ENCODE measurements around the gene CRYL1. TPM values are rescaled to one million over a fixed set of nuclear protein-coding genes. Genes with fewer than 3 reads are reported as not detected.
A peak's percentile ranks its signal among the peaks of the same experiment; 100 is the strongest.

The CRYL1 gene
- total and polyA plus RNA-seq, 12 donors: 10.6 to 68.0 (median 48.1) TPM

DNA sequence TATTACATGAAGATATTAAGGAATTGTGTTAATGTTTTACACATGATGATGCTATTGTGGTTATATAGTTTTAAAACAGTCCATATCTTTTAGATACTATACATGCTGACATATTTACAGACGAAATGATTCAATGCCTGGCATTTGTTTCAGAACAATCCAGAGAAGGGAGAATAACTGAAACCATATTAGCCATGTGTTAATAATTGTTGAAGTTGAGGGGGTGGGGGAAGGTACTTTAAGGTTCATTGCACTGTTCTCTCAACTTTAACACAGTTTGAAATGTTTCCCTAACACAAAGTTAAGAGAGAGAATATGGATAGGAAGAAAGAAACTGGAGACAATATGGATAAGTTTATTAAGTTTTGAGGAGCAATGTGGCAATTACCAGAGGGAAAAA is 5.8 kb downstream of the CRYL1 start:
- TF ChIP-seq, protein P1, sequence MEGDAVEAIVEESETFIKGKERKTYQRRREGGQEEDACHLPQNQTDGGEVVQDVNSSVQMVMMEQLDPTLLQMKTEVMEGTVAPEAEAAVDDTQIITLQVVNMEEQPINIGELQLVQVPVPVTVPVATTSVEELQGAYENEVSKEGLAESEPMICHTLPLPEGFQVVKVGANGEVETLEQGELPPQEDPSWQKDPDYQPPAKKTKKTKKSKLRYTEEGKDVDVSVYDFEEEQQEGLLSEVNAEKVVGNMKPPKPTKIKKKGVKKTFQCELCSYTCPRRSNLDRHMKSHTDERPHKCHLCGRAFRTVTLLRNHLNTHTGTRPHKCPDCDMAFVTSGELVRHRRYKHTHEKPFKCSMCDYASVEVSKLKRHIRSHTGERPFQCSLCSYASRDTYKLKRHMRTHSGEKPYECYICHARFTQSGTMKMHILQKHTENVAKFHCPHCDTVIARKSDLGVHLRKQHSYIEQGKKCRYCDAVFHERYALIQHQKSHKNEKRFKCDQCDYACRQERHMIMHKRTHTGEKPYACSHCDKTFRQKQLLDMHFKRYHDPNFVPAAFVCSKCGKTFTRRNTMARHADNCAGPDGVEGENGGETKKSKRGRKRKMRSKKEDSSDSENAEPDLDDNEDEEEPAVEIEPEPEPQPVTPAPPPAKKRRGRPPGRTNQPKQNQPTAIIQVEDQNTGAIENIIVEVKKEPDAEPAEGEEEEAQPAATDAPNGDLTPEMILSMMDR (IDR thresholded peaks at IDR 0.05): no peak
- Histone ChIP-seq H3K4me3 (no peak overlapping the region), H3K9me3 (replicated peaks in 1 of 3) (no peaks in the 10 kb centered on the region), H3K27me3 (no peaks in the 10 kb centered on the region), H3K36me3 (replicated peaks in 1 of 2) (no peaks in the 10 kb centered on the region), H3K27ac (no peak overlapping the region), H3K4me1 (replicated peaks in 1 of 2) (no peaks in the 10 kb centered on the region)
- WGBS, 4 donors: 88 to 94% (median 90%) methylated on average over 1 of the region's 1 CpG
- intact Hi-C loops (cut with DNase I): no loop called here
- no peak for DNase-seq

DNA sequence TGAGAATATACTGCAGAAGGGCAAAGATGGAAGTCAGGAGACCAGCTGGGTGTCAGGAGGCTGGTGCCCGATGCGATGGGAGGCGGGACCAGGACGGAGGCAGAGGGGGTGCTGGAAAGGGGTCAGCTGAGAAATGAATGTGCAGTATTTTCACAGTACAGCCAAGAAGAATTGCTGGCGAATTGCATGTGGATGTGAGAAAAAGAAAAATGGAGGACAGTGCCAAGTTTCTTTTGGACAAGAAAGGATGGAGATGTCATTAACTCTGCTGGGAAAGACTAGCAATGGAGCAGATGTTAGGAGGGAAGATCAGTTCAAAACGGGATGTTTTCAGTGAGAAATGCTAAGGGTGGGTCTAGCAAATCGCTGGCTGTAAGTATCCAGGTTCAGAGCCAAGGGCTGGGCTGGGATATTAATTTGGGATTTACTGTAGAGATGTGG is 7.0 kb downstream of the CRYL1 start:
- 67 to 80% (median 71%) methylated on average over 7 of the region's 7 CpGs for WGBS, 4 donors
- Histone ChIP-seq H3K27me3 (no peaks in the 10 kb centered on the region), H3K4me3 (no peak overlapping the region), H3K4me1 (replicated peaks in 1 of 2) (no peaks in the 10 kb centered on the region), H3K36me3 (replicated peaks in 1 of 2) (no peaks in the 10 kb centered on the region), H3K27ac (no peak overlapping the region), H3K9me3 (replicated peaks in 1 of 3) (no peaks in the 10 kb centered on the region)
- TF ChIP-seq POLR2A (IDR thresholded peaks at IDR 0.05): no peak
- TF ChIP-seq, protein P1 (IDR thresholded peaks at IDR 0.05): no peak
- DNase-seq: peak in 1 of 7 donors; percentile 4
- intact Hi-C loops (cut with DNase I): no loop called here

DNA sequence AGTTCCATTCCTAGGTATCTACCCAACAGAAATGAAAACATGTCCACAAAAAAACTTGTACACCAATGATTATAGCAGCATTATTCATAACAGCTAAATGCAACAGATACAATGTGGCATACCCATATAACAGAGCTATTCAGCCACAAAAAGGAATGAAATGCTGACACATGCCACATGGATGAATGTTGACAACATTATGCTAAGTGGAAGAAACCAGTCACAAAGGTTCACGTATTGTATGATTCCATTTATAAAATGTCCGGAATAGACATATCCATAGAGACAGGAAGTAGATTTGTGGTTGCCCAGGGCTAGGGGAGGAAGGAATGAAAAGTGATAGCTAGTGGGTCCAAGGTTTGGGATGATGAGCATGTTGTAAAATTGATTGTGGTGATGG is 10.8 kb downstream of the CRYL1 start:
- no peak overlapping the region for H3K4me3 ChIP-seq
- H3K27ac ChIP-seq: no peak overlapping the region
- intact Hi-C loops (cut with DNase I): no loop called here
- DNase-seq: peak in 1 of 7 donors; percentile 2
- H3K27me3 ChIP-seq: no peaks in the 10 kb centered on the region
- no peaks in the 10 kb centered on the region for H3K4me1 ChIP-seq (replicated peaks in 1 of 2)
- TF ChIP-seq, protein P1 (IDR thresholded peaks at IDR 0.05): no peak
- no peak for TF ChIP-seq POLR2A (IDR thresholded peaks at IDR 0.05)
- WGBS, 4 donors: 77 to 85% (median 79%) methylated on average over 2 of the region's 2 CpGs
- H3K9me3 ChIP-seq (replicated peaks in 1 of 3): no peaks in the 10 kb centered on the region
- H3K36me3 ChIP-seq (replicated peaks in 1 of 2): peaks cover 0 to 14% of the 10 kb centered on the region in 2 donors

DNA sequence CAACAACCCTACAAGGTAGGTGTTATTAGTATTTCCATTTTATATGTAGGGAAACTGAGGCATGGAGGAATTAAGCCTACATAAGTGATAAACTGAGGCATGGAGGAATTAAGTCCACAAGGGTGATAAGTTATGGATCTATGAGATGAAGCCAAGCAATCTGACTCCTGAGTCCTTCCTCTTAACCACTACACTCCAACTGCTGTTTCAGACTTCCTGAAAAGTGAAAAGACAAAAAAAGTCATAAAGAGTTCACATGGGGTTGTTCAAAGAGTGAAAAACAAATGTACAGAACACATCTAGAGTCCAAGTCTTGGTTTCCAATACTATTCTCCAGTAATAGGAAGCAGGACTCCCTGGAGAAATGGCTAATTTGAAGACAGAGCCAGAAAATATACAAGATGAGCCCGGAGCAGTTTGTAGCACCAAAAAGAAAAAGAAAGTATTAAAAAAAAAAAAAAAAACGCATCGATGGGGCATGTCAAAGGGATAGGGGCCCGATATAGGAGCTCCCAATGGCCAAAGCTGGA is 12.1 kb downstream of the CRYL1 start:
- H3K9me3 ChIP-seq (replicated peaks in 1 of 3): no peaks in the 10 kb centered on the region
- 70 to 83% (median 74%) methylated on average over 4 of the region's 4 CpGs for WGBS, 4 donors
- no peaks in the 10 kb centered on the region for H3K4me1 ChIP-seq (replicated peaks in 1 of 2)
- no peak overlapping the region for H3K27ac ChIP-seq
- peaks cover 0 to 14% of the 10 kb centered on the region in 2 donors for H3K36me3 ChIP-seq (replicated peaks in 1 of 2)
- TF ChIP-seq, protein P1 (IDR thresholded peaks at IDR 0.05): no peak
- TF ChIP-seq POLR2A (IDR thresholded peaks at IDR 0.05): no peak
- intact Hi-C loops (cut with DNase I): no loop called here
- H3K27me3 ChIP-seq: no peaks in the 10 kb centered on the region
- no peak for DNase-seq
- no peak overlapping the region for H3K4me3 ChIP-seq

Measured in adrenal gland (tissue), 12 donors.